Breast epithelium (tissue), 4 donors: ENCODE data around the gene SLC22A13. TPM values are rescaled to one million over a fixed set of nuclear protein-coding genes. Genes with fewer than 3 reads are reported as not detected.

Experiments used
- DNase-seq, 2 donors: peaks; one replicate each; pipeline ENCODE4 v3.0.0-alpha.2; 2019; ENCODE audit warnings: low spot score in 2 of 2
- H3K27ac ChIP-seq, 2 donors: fragments of 200-600 bp; sonication (generic) in 1 of 2; one replicate each; pipeline ENCODE4 v1.5.1; 2016 to 2019; ENCODE audit warnings: mild to moderate bottlenecking in 1 of 2
- H3K27me3 ChIP-seq, 2 donors: fragments of 200-600 bp; sonication (generic) in 1 of 2; one replicate each; pipeline versions ENCODE4 v1.5.1 to v1.6.0; 2017 to 2019; ENCODE audit warnings: control low read depth in 1 of 2, mild to moderate bottlenecking in 1 of 2
- H3K36me3 ChIP-seq: fragments of 200-600 bp; one replicate; pipeline ENCODE4 v1.5.1; 2019
- H3K4me1 ChIP-seq, 2 donors: fragments of 200-600 bp; sonication (generic); one replicate each; pipeline ENCODE4 v1.5.1; 2016 to 2019; ENCODE audit warnings: control low read depth in 1 of 2
- H3K4me3 ChIP-seq, 3 donors: fragments of 200-600 bp; sonication (generic); 1 replicate in 2 of 3; 2 replicates in 1 of 3; pipeline ENCODE4 v1.5.1; 2016 to 2019; ENCODE audit warnings: mild to moderate bottlenecking in 3 of 3, moderate library complexity in 2 of 3
- H3K9me3 ChIP-seq, 2 donors: fragments of 200-600 bp; sonication (generic) in 1 of 2; one replicate each; pipeline ENCODE4 v1.5.1; 2016 to 2019; ENCODE audit warnings: control low read depth in 1 of 2
- POLR2AphosphoS5 ChIP-seq, 3 donors: sonication (generic); formaldehyde crosslinking; IDR thresholded peaks; one replicate each; pipeline ENCODE4 v1.6.1; 2017; ENCODE audit warnings: antibody characterized with exemption in 3 of 3
- intact Hi-C: fragments of 100-400 bp; cut with DNase I; formaldehyde crosslinking; loops from one replicate; pipeline ENCODE4 v1.15.1; 2023; ENCODE audit warnings: low total_unique reads
- total RNA-seq, 3 donors: library from RNA; depleted of rRNA; stranded (reverse); fragments of >200 nt; gene quantifications; one replicate each; pipeline ENCODE4 v1.1.0, GENCODE V29; 2016

The SLC22A13 gene
- total RNA-seq, 3 donors from 2014 or later = 0.48 to 0.59 TPM; not detected in 1

GRCh38 chr3:38327335-38328009 lies 61.9 kb downstream of the SLC22A13 start:
- H3K4me1 ChIP-seq = no peaks in the 10 kb centered on the region
- intact Hi-C loops = loop anchor here (10.0 kb wide), 1 partner anchor 1527 kb away; no protein-coding TSS in a partner anchor
- H3K27ac ChIP-seq = no peak overlapping the region
- DNase-seq = no peak
- H3K9me3 ChIP-seq = peaks cover 0 to 3% of the 10 kb centered on the region in 2 donors
- no peak overlapping the region for H3K4me3 ChIP-seq
- no peaks in the 10 kb centered on the region for H3K36me3 ChIP-seq
- H3K27me3 ChIP-seq = no peaks in the 10 kb centered on the region
- TF ChIP-seq POLR2AphosphoS5 (IDR thresholded peaks at IDR 0.05) = no peak

Other genes starting within 250 kb of the SLC22A13 start
- 10 to 100 TPM; 17.0 to 36.2 (median 23.4) TPM for gene PLCD1, start 236.2 kb upstream of the SLC22A13 start, total RNA-seq
- 1 to 10 TPM in 2 of 3 donors, under 1 TPM in 1; 0.98 to 2.0 (median 1.1) TPM for gene DLEC1, start 226.6 kb upstream of the SLC22A13 start, total RNA-seq
- gene ACAA1, start 128.7 kb upstream of the SLC22A13 start, total RNA-seq = 10 to 100 TPM; 69.2 to 87.5 (median 83.9) TPM
- 10 to 100 TPM; 33.4 to 36.0 (median 35.3) TPM for gene MYD88, start 127.2 kb upstream of the SLC22A13 start, total RNA-seq
- 10 to 100 TPM; 29.0 to 41.6 (median 33.1) TPM for gene OXSR1, start 100.3 kb upstream of the SLC22A13 start, total RNA-seq
- under 1 TPM in 1 of 3 donors, not detected in 2; 0.29 TPM for gene SLC22A14, start 16.5 kb downstream of the SLC22A13 start, total RNA-seq
- gene XYLB, start 81.0 kb downstream of the SLC22A13 start, total RNA-seq = 1 to 10 TPM; 5.2 to 7.9 (median 6.7) TPM
- 10 to 100 TPM in 2 of 3 donors, 1 to 10 TPM in 1; 4.0 to 10.7 (median 10.2) TPM for gene ACVR2B, start 188.1 kb downstream of the SLC22A13 start, total RNA-seq
- gene EXOG, start 230.5 kb downstream of the SLC22A13 start, total RNA-seq = 10 to 100 TPM in 1 of 3 donors, 1 to 10 TPM in 2; 7.5 to 10.2 (median 8.8) TPM